Measurements from ENCODE around the gene MPDU1. TPM values are rescaled to one million over a fixed set of nuclear protein-coding genes. Genes with fewer than 3 reads are reported as not detected.
A peak's percentile ranks its signal among the peaks of the same experiment; 100 is the strongest.

MPDU1 gene
- total RNA-seq, 1 experiment from 2014 or later: 149 TPM

- Histone ChIP-seq H3K27me3 (replicated peaks; ENCODE audit: insufficient read depth, low read depth, low read length, poor library complexity) (no peaks in the 10 kb centered on the region), H3K4me3 (ENCODE audit: low read depth, low read length, poor library complexity, severe bottlenecking) (no peak overlapping the region), H3K9me3 (ENCODE audit: low read depth, low read length, poor library complexity, severe bottlenecking) (no peaks in the 10 kb centered on the region), H3K27ac (ENCODE audit: low read depth, low read length, poor library complexity, severe bottlenecking) (no peak overlapping the region), H3K4me1 (ENCODE audit: insufficient read depth, low read length, poor library complexity, severe bottlenecking) (peaks cover 1% of the 10 kb centered on the region), H3K36me3 (ENCODE audit: insufficient read depth, low read length, poor library complexity, severe bottlenecking) (peaks cover 64% of the 10 kb centered on the region)
- intact Hi-C loops (cut with micrococcal nuclease; ENCODE audit: unreplicated experiment): no loop called here
- no peak for DNase-seq (ENCODE audit: low spot score)
- ChIA-PET CTCF (no interaction called here), POLR2A (ENCODE audit: low non-redundant PET) (interaction anchor here (0.7 kb wide), 1 partner anchor 333 kb away, joined by 4 read pairs; no protein-coding TSS in a partner anchor)
- no peak for TF ChIP-seq EZH2 (IDR thresholded peaks at IDR 0.05; ENCODE audit: borderline replicate concordance, low read depth, low read length, poor library complexity, severe bottlenecking)
- no peak for TF ChIP-seq CTCF (conservative IDR thresholded peaks at IDR 0.05; ENCODE audit: low read depth, low read length)
- BruUV-seq (replicated peaks): no TSS peak
Measured at GRCh38 chr17:7569571-7569970, 14.1 kb upstream of the MPDU1 start.

- Histone ChIP-seq H3K9me3 (ENCODE audit: low read depth, low read length, poor library complexity, severe bottlenecking) (no peaks in the 10 kb centered on the region), H3K4me3 (ENCODE audit: low read depth, low read length, poor library complexity, severe bottlenecking) (no peak overlapping the region), H3K4me1 (ENCODE audit: insufficient read depth, low read length, poor library complexity, severe bottlenecking) (peaks cover 9% of the 10 kb centered on the region), H3K27ac (ENCODE audit: low read depth, low read length, poor library complexity, severe bottlenecking) (no peak overlapping the region), H3K36me3 (ENCODE audit: insufficient read depth, low read length, poor library complexity, severe bottlenecking) (peaks cover 64% of the 10 kb centered on the region), H3K27me3 (replicated peaks; ENCODE audit: insufficient read depth, low read depth, low read length, poor library complexity) (no peaks in the 10 kb centered on the region)
- no peak for DNase-seq (ENCODE audit: low spot score)
- TF ChIP-seq CTCF (conservative IDR thresholded peaks at IDR 0.05; ENCODE audit: low read depth, low read length) (no peak), EZH2 (IDR thresholded peaks at IDR 0.05; ENCODE audit: borderline replicate concordance, low read depth, low read length, poor library complexity, severe bottlenecking) (no peak)
- POLR2A ChIA-PET (ENCODE audit: low non-redundant PET): no interaction called here
- CTCF ChIA-PET: no interaction called here
- BruUV-seq (replicated peaks): no TSS peak
- intact Hi-C loops (cut with micrococcal nuclease; ENCODE audit: unreplicated experiment): no loop called here
Measured at GRCh38 chr17:7570351-7570750, 13.3 kb upstream of the MPDU1 start.

- peaks cover 24% of the 10 kb centered on the region for H3K4me1 ChIP-seq (ENCODE audit: insufficient read depth, low read length, poor library complexity, severe bottlenecking)
- no peak for DNase-seq (ENCODE audit: low spot score)
- H3K4me3 ChIP-seq (ENCODE audit: low read depth, low read length, poor library complexity, severe bottlenecking): peak overlapping the region; percentile 95
- no TSS peak for BruUV-seq (replicated peaks)
- ChIA-PET POLR2A (ENCODE audit: low non-redundant PET) (no interaction called here), CTCF (interaction anchor here (0.6 kb wide), 1 partner anchor 17 kb away, joined by 3 read pairs; no protein-coding TSS in a partner anchor)
- no peaks in the 10 kb centered on the region for H3K9me3 ChIP-seq (ENCODE audit: low read depth, low read length, poor library complexity, severe bottlenecking)
- H3K27me3 ChIP-seq (replicated peaks; ENCODE audit: insufficient read depth, low read depth, low read length, poor library complexity): no peaks in the 10 kb centered on the region
- peaks cover 67% of the 10 kb centered on the region for H3K36me3 ChIP-seq (ENCODE audit: insufficient read depth, low read length, poor library complexity, severe bottlenecking)
- TF ChIP-seq EZH2 (IDR thresholded peaks at IDR 0.05; ENCODE audit: borderline replicate concordance, low read depth, low read length, poor library complexity, severe bottlenecking) (no peak), CTCF (conservative IDR thresholded peaks at IDR 0.05; ENCODE audit: low read depth, low read length) (no peak)
- H3K27ac ChIP-seq (ENCODE audit: low read depth, low read length, poor library complexity, severe bottlenecking): peak overlapping the region; percentile 75
- intact Hi-C loops (cut with micrococcal nuclease; ENCODE audit: unreplicated experiment): no loop called here
Measured at GRCh38 chr17:7572338-7572587, 11.4 kb upstream of the MPDU1 start.
